Testis (tissue), 3 donors: ENCODE measurements around the gene EFNA5. TPM values are rescaled to one million over a fixed set of nuclear protein-coding genes. Genes with fewer than 3 reads are reported as not detected.

Experiments used
- DNase-seq: peaks from one replicate; pipeline ENCODE4 v3.0.0-alpha.2; 2019
- H3K27ac ChIP-seq, 2 donors: fragments of 200-600 bp; sonication (generic); one replicate each; pipeline ENCODE4 v1.5.1; 2019
- H3K27me3 ChIP-seq: fragments of 200-600 bp; sonication (generic); one replicate; pipeline ENCODE4 v1.5.1; 2019
- H3K36me3 ChIP-seq: fragments of 200-600 bp; sonication (generic); one replicate; pipeline ENCODE4 v1.5.1; 2017; ENCODE audit warnings: low read depth; ENCODE audit errors: missing control alignments
- H3K4me1 ChIP-seq: fragments of 200-600 bp; sonication (generic); one replicate; pipeline ENCODE4 v1.5.1; 2019
- H3K4me3 ChIP-seq, 2 donors: fragments of 200-600 bp; sonication (generic); one replicate each; pipeline ENCODE4 v1.5.1; 2017 to 2019
- H3K9me3 ChIP-seq: fragments of 200-600 bp; sonication (generic); one replicate; pipeline ENCODE4 v1.5.1; 2017
- CTCF ChIP-seq, 3 experiments: fragments of 450-650 bp in 2 of 3; fragments of 200-600 bp in 1 of 3; sonication (generic) in 1 of 3; IDR thresholded peaks; one replicate each; pipeline ENCODE4 v1.5.1; 2016 to 2019; ENCODE audit warnings: antibody characterized with exemption in 3 of 3, mild to moderate bottlenecking in 2 of 3, moderate library complexity in 1 of 3
- POLR2A ChIP-seq: fragments of 450-650 bp; IDR thresholded peaks from one replicate; pipeline ENCODE4 v1.6.1; 2017; ENCODE audit warnings: antibody characterized with exemption, mild to moderate bottlenecking, moderate library complexity
- WGBS, 2 donors: methylation state at CpG; one replicate each; pipeline ENCODE4 v1.1.5; 2018; 5-methylcytosine and 5-hydroxymethylcytosine counted together
- intact Hi-C: fragments of 100-400 bp; cut with DNase I; formaldehyde crosslinking; loops from one replicate; pipeline ENCODE4 v1.15.1; 2023; ENCODE audit warnings: low total_unique reads
- polyA plus RNA-seq: library from polyadenylated mRNA; stranded (reverse); fragments of 350-450 nt; fragmentation: Illumina TruSeq; extraction: RNeasy Lipid Tissue Mini Kit (QIAGEN cat#74804); gene quantifications from one replicate; pipeline ENCODE4 v1.2.3, GENCODE V29; 2014; ENCODE audit warnings: low read depth, low replicate concordance; ENCODE audit not compliant: insufficient read depth
- total RNA-seq, 2 donors: library from RNA; depleted of rRNA; stranded (reverse); fragments of >200 nt; gene quantifications; one replicate each; pipeline ENCODE4 v1.2.3, GENCODE V29; 2016

Gene EFNA5
- total and polyA plus RNA-seq, 3 donors from 2014 or later: 2.6 to 5.4 (median 3.5) TPM

GRCh38 chr5:107380654-107381053 lies 290.1 kb downstream of the EFNA5 start:
- no peak overlapping the region for H3K27ac ChIP-seq
- no peaks in the 10 kb centered on the region for H3K36me3 ChIP-seq
- intact Hi-C loops: no loop called here
- TF ChIP-seq POLR2A (no peak), CTCF (IDR thresholded peaks at IDR 0.05) (no peak)
- no peak for DNase-seq
- WGBS, 2 donors: 95 to 96% methylated on average over 10 of the region's 10 CpGs
- no peaks in the 10 kb centered on the region for H3K4me1 ChIP-seq
- H3K27me3 ChIP-seq: no peaks in the 10 kb centered on the region
- no peak overlapping the region for H3K4me3 ChIP-seq
- no peaks in the 10 kb centered on the region for H3K9me3 ChIP-seq

GRCh38 chr5:107378218-107378899 lies 292.4 kb downstream of the EFNA5 start:
- Histone ChIP-seq H3K9me3 (no peaks in the 10 kb centered on the region), H3K4me1 (no peaks in the 10 kb centered on the region), H3K27ac (no peak overlapping the region), H3K27me3 (no peaks in the 10 kb centered on the region), H3K4me3 (no peak overlapping the region), H3K36me3 (no peaks in the 10 kb centered on the region)
- TF ChIP-seq POLR2A: no peak
- TF ChIP-seq CTCF (IDR thresholded peaks at IDR 0.05): no peak
- DNase-seq: no peak
- intact Hi-C loops: no loop called here
- 85 to 87% methylated on average over 2 of the region's 2 CpGs for whole genome bisulfite sequencing, 2 donors

GRCh38 chr5:107377277-107377609 lies 293.5 kb downstream of the EFNA5 start:
- TF ChIP-seq CTCF (IDR thresholded peaks at IDR 0.05) (no peak), POLR2A (no peak)

GRCh38 chr5:107376546-107377276 lies 294.0 kb downstream of the EFNA5 start:
- no peaks in the 10 kb centered on the region for H3K27me3 ChIP-seq
- H3K4me3 ChIP-seq: no peak overlapping the region
- H3K4me1 ChIP-seq: no peaks in the 10 kb centered on the region
- no peak overlapping the region for H3K27ac ChIP-seq
- WGBS, 2 donors: 80 to 94% methylated on average over 11 of the region's 11 CpGs
- H3K9me3 ChIP-seq: no peaks in the 10 kb centered on the region
- H3K36me3 ChIP-seq: no peaks in the 10 kb centered on the region
- no peak for DNase-seq
- TF ChIP-seq CTCF (IDR thresholded peaks at IDR 0.05) (no peak), POLR2A (no peak)
- intact Hi-C loops: no loop called here

More at GRCh38 chr5:107377277-107377609, 293.5 kb downstream of the EFNA5 start:
- no peaks in the 10 kb centered on the region for H3K27me3 ChIP-seq
- no peak overlapping the region for H3K27ac ChIP-seq
- intact Hi-C loops: no loop called here
- no peak overlapping the region for H3K4me3 ChIP-seq
- no peaks in the 10 kb centered on the region for H3K9me3 ChIP-seq
- WGBS, 2 donors: 91 to 94% methylated on average over 5 of the region's 5 CpGs
- no peak for DNase-seq
- H3K4me1 ChIP-seq: no peaks in the 10 kb centered on the region
- H3K36me3 ChIP-seq: no peaks in the 10 kb centered on the region
